Mucosa of descending colon (tissue), 3 donors: ENCODE data around the gene MNT. TPM values are rescaled to one million over a fixed set of nuclear protein-coding genes. Genes with fewer than 3 reads are reported as not detected.

Experiments
- ATAC-seq: fragments of 200-7000 bp; cut with Tn5 transposase; one replicate; pipeline ENCODE4 v1.9.1; 2020; ENCODE audit warnings: mild to moderate bottlenecking, moderate library complexity
- DNase-seq, 3 donors: peaks; one replicate each; pipeline ENCODE4 v3.0.0-alpha.2; 2020
- H3K36me3 ChIP-seq: fragments of 200-600 bp; one replicate; pipeline ENCODE4 v1.8.0; 2021; ENCODE audit warnings: low read depth, mild to moderate bottlenecking
- H3K4me1 ChIP-seq: fragments of 200-600 bp; one replicate; pipeline ENCODE4 v1.8.0; 2021; ENCODE audit warnings: low read depth, mild to moderate bottlenecking
- H3K4me3 ChIP-seq: fragments of 200-600 bp; one replicate; pipeline ENCODE4 v1.8.0; 2021; ENCODE audit warnings: mild to moderate bottlenecking
- H3K9me3 ChIP-seq: fragments of 200-600 bp; one replicate; pipeline ENCODE4 v1.8.0; 2021; ENCODE audit warnings: mild to moderate bottlenecking
- intact Hi-C, 2 donors: fragments of 100-400 bp; cut with DNase I in 1 of 2; cut with micrococcal nuclease in 1 of 2; formaldehyde crosslinking; loops; one replicate each; pipeline versions ENCODE4 v1.11.0 to v1.11.1; 2022; cut with DNase I, micrococcal nuclease
- total RNA-seq, 3 donors: library from RNA; stranded (reverse); fragmentation: NEBNext Ultra II Directional in 2 of 3; extraction: Animal tissue kit (Norgen Biotek cat#: 25700) in 2 of 3; gene quantifications; one replicate each; pipeline versions ENCODE4 v1.2.1 to v1.2.4, GENCODE V29; 2021 to 2023
- TF ChIP-seq, protein P1 (sequence below): fragments of 200-600 bp; IDR thresholded peaks from one replicate; pipeline ENCODE4 v1.8.0; 2022; ENCODE audit warnings: antibody characterized with exemption, mild to moderate bottlenecking
- donor health status: DM: no; HTN: no; CAD: no; lungs with moderate emphysema.
- donor health status: DM: no; HTN: no; CAD: no.
- donor health status: DM: no; HTN: yes; CAD: no.

MNT gene
- total RNA-seq, 3 donors from 2014 or later, result 22.8 to 39.1 (median 25.2) TPM

GRCh38 chr17:2415081-2415480 lies 14.2 kb upstream of the MNT start:
- H3K4me1 ChIP-seq, result peaks cover 4% of the 10 kb centered on the region
- no peak for ATAC-seq
- H3K9me3 ChIP-seq, result no peaks in the 10 kb centered on the region
- intact Hi-C loops, result loop anchor here in 1 of 2 donors (5.0 kb wide), 1 partner anchor 33 kb away; no protein-coding TSS in a partner anchor
- no peak overlapping the region for H3K4me3 ChIP-seq
- no peak for DNase-seq
- TF ChIP-seq, protein P1, sequence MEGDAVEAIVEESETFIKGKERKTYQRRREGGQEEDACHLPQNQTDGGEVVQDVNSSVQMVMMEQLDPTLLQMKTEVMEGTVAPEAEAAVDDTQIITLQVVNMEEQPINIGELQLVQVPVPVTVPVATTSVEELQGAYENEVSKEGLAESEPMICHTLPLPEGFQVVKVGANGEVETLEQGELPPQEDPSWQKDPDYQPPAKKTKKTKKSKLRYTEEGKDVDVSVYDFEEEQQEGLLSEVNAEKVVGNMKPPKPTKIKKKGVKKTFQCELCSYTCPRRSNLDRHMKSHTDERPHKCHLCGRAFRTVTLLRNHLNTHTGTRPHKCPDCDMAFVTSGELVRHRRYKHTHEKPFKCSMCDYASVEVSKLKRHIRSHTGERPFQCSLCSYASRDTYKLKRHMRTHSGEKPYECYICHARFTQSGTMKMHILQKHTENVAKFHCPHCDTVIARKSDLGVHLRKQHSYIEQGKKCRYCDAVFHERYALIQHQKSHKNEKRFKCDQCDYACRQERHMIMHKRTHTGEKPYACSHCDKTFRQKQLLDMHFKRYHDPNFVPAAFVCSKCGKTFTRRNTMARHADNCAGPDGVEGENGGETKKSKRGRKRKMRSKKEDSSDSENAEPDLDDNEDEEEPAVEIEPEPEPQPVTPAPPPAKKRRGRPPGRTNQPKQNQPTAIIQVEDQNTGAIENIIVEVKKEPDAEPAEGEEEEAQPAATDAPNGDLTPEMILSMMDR, result no peak
- H3K36me3 ChIP-seq, result no peaks in the 10 kb centered on the region

DNA sequence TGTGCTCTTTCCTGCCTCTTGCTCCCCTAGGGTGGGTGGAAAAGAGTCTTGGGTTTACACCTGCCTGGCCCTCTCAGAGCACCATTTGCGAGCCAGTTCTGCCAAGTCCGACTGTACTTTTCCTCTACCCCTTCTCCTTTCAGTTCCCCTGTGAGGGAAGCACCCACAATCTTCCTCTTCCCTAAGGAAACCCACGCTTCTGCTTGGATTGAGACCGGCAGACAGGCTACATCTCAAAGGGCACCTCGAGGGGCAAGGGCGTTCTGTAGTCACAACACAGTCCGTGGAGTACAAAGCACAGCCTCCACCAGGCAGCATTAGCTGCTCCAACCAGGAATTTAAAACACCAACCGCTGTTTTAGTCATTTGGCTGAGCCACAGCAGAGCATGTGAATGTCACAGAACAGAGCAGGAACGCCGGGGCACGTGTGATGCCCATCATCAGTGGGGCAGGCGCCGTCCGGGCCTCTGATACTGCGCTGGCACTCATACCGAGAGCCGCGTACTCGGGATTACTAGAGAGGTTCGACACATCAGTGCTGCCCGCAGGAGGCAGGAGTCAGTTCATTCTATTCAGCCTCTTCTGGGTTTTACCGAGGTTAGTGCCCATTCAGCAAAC lies 13.7 kb upstream of the MNT start:
- Histone ChIP-seq H3K36me3 (no peaks in the 10 kb centered on the region), H3K4me1 (peaks cover 4% of the 10 kb centered on the region), H3K9me3 (no peaks in the 10 kb centered on the region), H3K4me3 (no peak overlapping the region)
- DNase-seq, result no peak
- TF ChIP-seq, protein P1, result no peak
- intact Hi-C loops, result loop anchor here in 1 of 2 donors (5.0 kb wide), 1 partner anchor 32 kb away; no protein-coding TSS in a partner anchor
- no peak for ATAC-seq

GRCh38 chr17:2412561-2413021 lies 11.7 kb upstream of the MNT start:
- H3K4me3 ChIP-seq, result no peak overlapping the region
- no peaks in the 10 kb centered on the region for H3K36me3 ChIP-seq
- H3K9me3 ChIP-seq, result no peaks in the 10 kb centered on the region
- DNase-seq (peak in 1 of 3 donors; percentile 37), ATAC-seq (peak; percentile 52)
- TF ChIP-seq, protein P1, result no peak
- intact Hi-C loops, result no loop called here
- H3K4me1 ChIP-seq, result peaks cover 8% of the 10 kb centered on the region

- H3K4me3 ChIP-seq, result no peak overlapping the region
- H3K4me1 ChIP-seq, result peaks cover 23% of the 10 kb centered on the region
- no peaks in the 10 kb centered on the region for H3K36me3 ChIP-seq
- no peaks in the 10 kb centered on the region for H3K9me3 ChIP-seq
- TF ChIP-seq, protein P1, result no peak
- intact Hi-C loops, result no loop called here
- DNase-seq (peak in 1 of 3 donors; percentile 31), ATAC-seq (no peak)
These were observed 10.1 kb upstream of the MNT start for GRCh38 chr17:2410951-2411350.

GRCh38 chr17:2406903-2407790 lies 6.3 kb upstream of the MNT start:
- DNase-seq, result peak; percentile 84 to 92 (median 89)
- TF ChIP-seq, protein P1, result no peak
- peak; percentile 82 for ATAC-seq
- H3K9me3 ChIP-seq, result no peaks in the 10 kb centered on the region
- intact Hi-C loops, result no loop called here
- H3K4me1 ChIP-seq, result peaks cover 57% of the 10 kb centered on the region
- H3K36me3 ChIP-seq, result no peaks in the 10 kb centered on the region
- H3K4me3 ChIP-seq, result no peak overlapping the region
